IMR-90 (cell line): ENCODE results near the gene C5orf15. TPM values are rescaled to one million over a fixed set of nuclear protein-coding genes. Genes with fewer than 3 reads are reported as not detected.

Experiments
- ATAC-seq: fragments of 200-7000 bp; cut with Tn5 transposase; 2 replicates; pipeline ENCODE4 v1.9.1; 2020; ENCODE audit warnings: low read depth, mild to moderate bottlenecking, moderate library complexity
- BruUV-seq: library from RNA; stranded (reverse); fragments of 400-500 nt; replicated peaks from 2 replicates; lab custom pipeline; 2021; lab: Mats Ljungman, UMichigan
- CTCF ChIA-PET: fragments of 300-600 bp; formaldehyde crosslinking; extraction: SDS; loops from one replicate; lab custom pipeline; 2021; ENCODE audit warnings: antibody characterized with exemption; lab: Yijun Ruan, JAX
- POLR2A ChIA-PET: fragments of 300-600 bp; sonication (Branson Sonifier 250); formaldehyde crosslinking; loops from one replicate; lab custom pipeline; 2022; ENCODE audit warnings: antibody characterized with exemption; ENCODE audit not compliant: unreplicated experiment; lab: Charles Lee
- DNase-seq: peaks from one replicate; pipeline ENCODE4 v3.0.0; 2013
- H2AFZ ChIP-seq: replicated peaks from 2 replicates; pipeline ENCODE3; 2013; ENCODE audit warnings: low read length, mild to moderate bottlenecking; ENCODE audit not compliant: poor library complexity
- H2AK5ac ChIP-seq: 2 replicates; pipeline ENCODE4 v1.6.1; 2013; ENCODE audit warnings: low read depth, low read length, inconsistent platforms
- H2AK9ac ChIP-seq: replicated peaks from 2 replicates; pipeline ENCODE3; 2013; ENCODE audit warnings: mild to moderate bottlenecking, low read depth, low read length, moderate library complexity; ENCODE audit not compliant: poor library complexity
- H2BK120ac ChIP-seq: 2 replicates; pipeline ENCODE4 v1.6.1; 2013; ENCODE audit warnings: low read depth, low read length, inconsistent platforms
- H2BK15ac ChIP-seq: 3 replicates; pipeline ENCODE4 v1.6.1; 2013; ENCODE audit warnings: low read depth, low read length, inconsistent platforms
- H2BK20ac ChIP-seq: 2 replicates; pipeline ENCODE4 v1.6.1; 2013; ENCODE audit warnings: low read depth, mild to moderate bottlenecking, inconsistent platforms, low read length, moderate library complexity
- H2BK5ac ChIP-seq: 2 replicates; pipeline ENCODE4 v1.6.1; 2013; ENCODE audit warnings: mild to moderate bottlenecking, low read depth, low read length, inconsistent platforms; ENCODE audit not compliant: poor library complexity, severe bottlenecking
- H3K14ac ChIP-seq: replicated peaks from 2 replicates; pipeline ENCODE4 v1.6.1; 2013; ENCODE audit warnings: low read depth, low read length, inconsistent platforms
- H3K18ac ChIP-seq: 2 replicates; pipeline ENCODE4 v1.6.1; 2013; ENCODE audit warnings: low read depth, low read length, control low read depth
- H3K23ac ChIP-seq: 2 replicates; pipeline ENCODE4 v1.6.1; 2013; ENCODE audit warnings: low read depth, low read length, inconsistent platforms
- H3K27ac ChIP-seq: 2 replicates; pipeline ENCODE4 v1.5.1; 2013; ENCODE audit warnings: mild to moderate bottlenecking, control low read depth, low read length; ENCODE audit not compliant: insufficient read depth
- H3K27me3 ChIP-seq: 2 replicates; pipeline ENCODE4 v1.6.1; 2013; ENCODE audit warnings: low read length; ENCODE audit not compliant: control insufficient read depth, insufficient read depth
- H3K36me3 ChIP-seq: 2 replicates; pipeline ENCODE4 v1.6.1; 2013; ENCODE audit warnings: low read length, mixed read lengths; ENCODE audit not compliant: control insufficient read depth, insufficient read depth
- H3K4ac ChIP-seq: 2 replicates; pipeline ENCODE4 v1.6.1; 2013; ENCODE audit warnings: low read depth, low read length, inconsistent platforms
- H3K4me1 ChIP-seq: 2 replicates; pipeline ENCODE4 v1.6.1; 2013; ENCODE audit warnings: low read length, mixed read lengths; ENCODE audit not compliant: control insufficient read depth, insufficient read depth
- H3K4me2 ChIP-seq: 2 replicates; pipeline ENCODE4 v1.6.1; 2013; ENCODE audit warnings: low read depth, mild to moderate bottlenecking, control low read depth, low read length, moderate library complexity
- H3K4me3 ChIP-seq: 2 replicates; pipeline ENCODE4 v1.5.1; 2013; ENCODE audit warnings: low read depth, mild to moderate bottlenecking, control low read depth, low read length, moderate library complexity; ENCODE audit not compliant: insufficient read depth
- H3K56ac ChIP-seq: 2 replicates; pipeline ENCODE4 v1.6.1; 2013; ENCODE audit warnings: low read length, inconsistent platforms; ENCODE audit not compliant: insufficient read depth; ENCODE audit errors: extremely low read depth
- H3K79me1 ChIP-seq, 2 experiments: 2 replicates each; pipeline ENCODE4 v1.6.1; 2013; ENCODE audit warnings: low read length in 2 of 2, inconsistent platforms in 1 of 2, low read depth in 1 of 2
- H3K9ac ChIP-seq: 2 replicates; pipeline ENCODE4 v1.6.1; 2013; ENCODE audit warnings: low read depth, low read length, control low read depth
- H3K9me1 ChIP-seq: 2 replicates; pipeline ENCODE4 v1.6.1; 2013; ENCODE audit warnings: low read length, inconsistent platforms; ENCODE audit not compliant: insufficient read depth
- H3K9me3 ChIP-seq: 2 replicates; pipeline ENCODE4 v1.6.1; 2013; ENCODE audit warnings: low read length; ENCODE audit not compliant: control insufficient read depth, insufficient read depth
- H4K20me1 ChIP-seq: 2 replicates; pipeline ENCODE4 v1.6.1; 2013; ENCODE audit warnings: low read length, inconsistent platforms; ENCODE audit not compliant: insufficient read depth
- H4K5ac ChIP-seq: 2 replicates; pipeline ENCODE4 v1.6.1; 2013; ENCODE audit warnings: mild to moderate bottlenecking, low read depth, low read length, control low read depth
- H4K8ac ChIP-seq, 2 experiments: 2 replicates each; pipeline ENCODE4 v1.6.1; 2013; ENCODE audit warnings: low read depth in 2 of 2, low read length in 2 of 2, control low read depth in 1 of 2, inconsistent platforms in 1 of 2
- H4K91ac ChIP-seq: 2 replicates; pipeline ENCODE4 v1.6.1; 2013; ENCODE audit warnings: low read depth, low read length, inconsistent platforms; ENCODE audit not compliant: insufficient read depth
- CEBPB ChIP-seq: IDR thresholded peaks from 2 replicates; pipeline ENCODE4 v1.6.1; 2012; ENCODE audit warnings: low read depth, low read length, improper control_type of control experiment
- FOS ChIP-seq: fragments of 150-350 bp; IDR thresholded peaks from 2 replicates; pipeline ENCODE4 v1.6.1; 2016; ENCODE audit warnings: low read depth, low read length
- MAFK ChIP-seq: IDR thresholded peaks from 2 replicates; pipeline ENCODE4 v1.6.1; 2012; ENCODE audit warnings: low read depth, low read length, improper control_type of control experiment
- MAZ ChIP-seq: IDR thresholded peaks from 2 replicates; pipeline ENCODE4 v1.6.1; 2012; ENCODE audit warnings: low read depth, mild to moderate bottlenecking, low read length, improper control_type of control experiment, moderate library complexity, borderline replicate concordance
- MXI1 ChIP-seq: IDR thresholded peaks from 2 replicates; pipeline ENCODE4 v1.6.1; 2012; ENCODE audit warnings: low read depth, mild to moderate bottlenecking, low read length, moderate library complexity, borderline replicate concordance
- NFE2L2 ChIP-seq: fragments of 150-350 bp; IDR thresholded peaks from 2 replicates; pipeline ENCODE4 v1.6.1; 2016; ENCODE audit warnings: low read depth, mild to moderate bottlenecking, low read length
- POLR2A ChIP-seq: IDR thresholded peaks from 2 replicates; pipeline ENCODE4 v1.6.1; 2012; ENCODE audit warnings: mild to moderate bottlenecking, low read depth, low read length
- RCOR1 ChIP-seq: IDR thresholded peaks from 2 replicates; pipeline ENCODE4 v1.6.1; 2012; ENCODE audit warnings: mild to moderate bottlenecking, low read length, improper control_type of control experiment; ENCODE audit not compliant: insufficient replicate concordance
- RFX5 ChIP-seq: IDR thresholded peaks from 2 replicates; pipeline ENCODE4 v1.8.0; 2012; ENCODE audit warnings: low read depth, mild to moderate bottlenecking, low read length, moderate library complexity
- WGBS, 2 experiments: methylation state at CpG; one replicate each; pipeline versions ENCODE4 v1.1.5 to v1.1.7; 2013; ENCODE audit warnings: missing lambda C conversion rate in 2 of 2; ENCODE audit not compliant: insufficient read length in 1 of 2; ENCODE audit errors: extremely low coverage in 2 of 2; 5-methylcytosine and 5-hydroxymethylcytosine counted together
- dilution Hi-C: fragments of 300-500 bp; cut with HindIII; formaldehyde crosslinking; loops from one replicate; pipeline ENCODE4 v1.14.3; 2018; ENCODE audit warnings: low sequenced_read_pairs; ENCODE audit not compliant: unreplicated experiment
- in situ Hi-C: fragments of 300-500 bp; cut with MboI; formaldehyde crosslinking; loops from 3 replicates; pipeline ENCODE4 v1.14.3; 2019; ENCODE audit warnings: low sequenced_read_pairs, inconsistent platforms, mixed read lengths
- intact Hi-C: fragments of 100-400 bp; cut with micrococcal nuclease; formaldehyde crosslinking; loops from 2 replicates; pipeline ENCODE4 v1.10.0; 2022
- polyA plus RNA-seq, 3 experiments: library from polyadenylated mRNA; depleted of rRNA; stranded (reverse); fragments of >200 nt; gene quantifications; 2 replicates each; pipeline ENCODE4 v1.2.3, GENCODE V29; 2012; ENCODE audit warnings: low replicate concordance in 1 of 3
- total RNA-seq: library from RNA; depleted of rRNA; stranded (reverse); fragments of >200 nt; gene quantifications from 2 replicates; pipeline ENCODE4 v1.2.3, GENCODE V29; 2012
- TF ChIP-seq, protein P1 (sequence below): fragments of 150-350 bp; IDR thresholded peaks from 2 replicates; pipeline ENCODE4 v1.6.1; 2017; ENCODE audit warnings: mild to moderate bottlenecking, antibody characterized with exemption, low read length, low read depth
- TF ChIP-seq, protein P2 (sequence below): conservative IDR thresholded peaks from 2 replicates; pipeline ENCODE4 v1.5.1; 2012; ENCODE audit warnings: mild to moderate bottlenecking, low read depth, low read length, improper control_type of control experiment
- TF ChIP-seq, protein P3 (sequence below): fragments of 150-350 bp; IDR thresholded peaks from 2 replicates; pipeline ENCODE4 v1.6.1; 2016; ENCODE audit warnings: low read depth, mild to moderate bottlenecking, low read length, moderate library complexity, borderline replicate concordance

Gene C5orf15
- total and polyA plus RNA-seq, 2 of the 4 experiments (the other 2 are of a cell fraction): 35.1 to 73.5 TPM

DNA sequence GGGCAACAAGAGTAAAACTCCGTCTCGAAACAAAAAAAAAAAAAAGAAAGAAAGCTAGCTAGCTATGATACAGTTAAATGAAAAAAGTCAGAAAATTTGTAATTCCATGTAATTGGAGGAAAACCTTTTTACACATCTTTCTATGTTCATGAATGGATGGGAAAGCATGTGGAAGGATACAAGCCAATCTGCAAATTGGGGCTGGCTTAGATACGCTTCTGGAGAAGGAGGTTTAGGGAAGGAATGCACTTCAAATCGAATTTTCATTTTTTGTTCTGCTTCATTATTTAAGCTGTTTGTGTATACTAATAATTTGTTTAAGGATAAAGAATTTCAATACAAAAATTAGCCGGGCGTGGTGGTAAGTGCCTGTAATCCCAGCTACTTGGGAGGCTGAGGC is 29.6 kb upstream of the C5orf15 start:
- Histone ChIP-seq H2AK5ac (no peak overlapping the region), H3K23ac (no peak overlapping the region), H4K20me1 (peaks cover 100% of the 10 kb centered on the region), H3K14ac (no peak overlapping the region), H3K4ac (no peak overlapping the region), H3K27ac (no peak overlapping the region), H2AFZ (no peak overlapping the region), H3K4me1 (peaks cover 45% of the 10 kb centered on the region), H3K18ac (no peak overlapping the region), H3K79me1 (peaks cover 6 to 91% of the 10 kb centered on the region in 2 experiments), H2BK5ac (no peak overlapping the region), H4K8ac (no peak overlapping the region), H3K4me3 (no peak overlapping the region), H2BK120ac (no peak overlapping the region), H3K56ac (no peak overlapping the region), H2AK9ac (no peak overlapping the region), H4K91ac (no peak overlapping the region), H2BK15ac (no peak overlapping the region), H4K5ac (no peak overlapping the region), H3K27me3 (no peaks in the 10 kb centered on the region), H3K9ac (no peak overlapping the region), H3K9me1 (peaks cover 60% of the 10 kb centered on the region), H3K9me3 (no peaks in the 10 kb centered on the region), H3K36me3 (peaks cover 15% of the 10 kb centered on the region), H3K4me2 (no peak overlapping the region), H2BK20ac (no peak overlapping the region)
- no peak for DNase-seq
- BruUV-seq: no TSS peak
- no peak for ATAC-seq
- dilution Hi-C loops: no loop called here
- TF ChIP-seq, protein P1, sequence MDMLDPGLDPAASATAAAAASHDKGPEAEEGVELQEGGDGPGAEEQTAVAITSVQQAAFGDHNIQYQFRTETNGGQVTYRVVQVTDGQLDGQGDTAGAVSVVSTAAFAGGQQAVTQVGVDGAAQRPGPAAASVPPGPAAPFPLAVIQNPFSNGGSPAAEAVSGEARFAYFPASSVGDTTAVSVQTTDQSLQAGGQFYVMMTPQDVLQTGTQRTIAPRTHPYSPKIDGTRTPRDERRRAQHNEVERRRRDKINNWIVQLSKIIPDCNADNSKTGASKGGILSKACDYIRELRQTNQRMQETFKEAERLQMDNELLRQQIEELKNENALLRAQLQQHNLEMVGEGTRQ: no peak
- TF ChIP-seq CEBPB: no peak
- no peak for TF ChIP-seq RFX5
- TF ChIP-seq FOS: no peak
- TF ChIP-seq NFE2L2: no peak
- TF ChIP-seq MAFK: no peak
- TF ChIP-seq POLR2A: no peak
- TF ChIP-seq RCOR1: no peak
- TF ChIP-seq, protein P2, sequence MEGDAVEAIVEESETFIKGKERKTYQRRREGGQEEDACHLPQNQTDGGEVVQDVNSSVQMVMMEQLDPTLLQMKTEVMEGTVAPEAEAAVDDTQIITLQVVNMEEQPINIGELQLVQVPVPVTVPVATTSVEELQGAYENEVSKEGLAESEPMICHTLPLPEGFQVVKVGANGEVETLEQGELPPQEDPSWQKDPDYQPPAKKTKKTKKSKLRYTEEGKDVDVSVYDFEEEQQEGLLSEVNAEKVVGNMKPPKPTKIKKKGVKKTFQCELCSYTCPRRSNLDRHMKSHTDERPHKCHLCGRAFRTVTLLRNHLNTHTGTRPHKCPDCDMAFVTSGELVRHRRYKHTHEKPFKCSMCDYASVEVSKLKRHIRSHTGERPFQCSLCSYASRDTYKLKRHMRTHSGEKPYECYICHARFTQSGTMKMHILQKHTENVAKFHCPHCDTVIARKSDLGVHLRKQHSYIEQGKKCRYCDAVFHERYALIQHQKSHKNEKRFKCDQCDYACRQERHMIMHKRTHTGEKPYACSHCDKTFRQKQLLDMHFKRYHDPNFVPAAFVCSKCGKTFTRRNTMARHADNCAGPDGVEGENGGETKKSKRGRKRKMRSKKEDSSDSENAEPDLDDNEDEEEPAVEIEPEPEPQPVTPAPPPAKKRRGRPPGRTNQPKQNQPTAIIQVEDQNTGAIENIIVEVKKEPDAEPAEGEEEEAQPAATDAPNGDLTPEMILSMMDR: no peak
- TF ChIP-seq, protein P3, sequence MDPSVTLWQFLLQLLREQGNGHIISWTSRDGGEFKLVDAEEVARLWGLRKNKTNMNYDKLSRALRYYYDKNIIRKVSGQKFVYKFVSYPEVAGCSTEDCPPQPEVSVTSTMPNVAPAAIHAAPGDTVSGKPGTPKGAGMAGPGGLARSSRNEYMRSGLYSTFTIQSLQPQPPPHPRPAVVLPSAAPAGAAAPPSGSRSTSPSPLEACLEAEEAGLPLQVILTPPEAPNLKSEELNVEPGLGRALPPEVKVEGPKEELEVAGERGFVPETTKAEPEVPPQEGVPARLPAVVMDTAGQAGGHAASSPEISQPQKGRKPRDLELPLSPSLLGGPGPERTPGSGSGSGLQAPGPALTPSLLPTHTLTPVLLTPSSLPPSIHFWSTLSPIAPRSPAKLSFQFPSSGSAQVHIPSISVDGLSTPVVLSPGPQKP: no peak
- TF ChIP-seq MAZ: no peak
- no peak for TF ChIP-seq MXI1
- WGBS, 2 experiments: no CpG with 5 or more reads among the region's 6 CpGs
- ChIA-PET POLR2A (no interaction called here), CTCF (interaction anchor here (0.6 to 0.7 kb wide), 2 partner anchors 22 to 475 kb away, joined by 3 to 5 read pairs; no protein-coding TSS in a partner anchor)
- in situ Hi-C loops: no loop called here
- intact Hi-C loops: no loop called here
